BJ (cell line): Measurements from ENCODE around the gene SH3YL1. TPM values are rescaled to one million over a fixed set of nuclear protein-coding genes. Genes with fewer than 3 reads are reported as not detected.

Experiments used
- CTCF ChIA-PET: fragments of 350-600 bp; formaldehyde crosslinking; extraction: SDS; loops from one replicate; lab custom pipeline; 2021; ENCODE audit warnings: antibody characterized with exemption, inconsistent platforms; lab: Yijun Ruan, JAX
- POLR2A ChIA-PET: fragments of 300-600 bp; sonication (Branson Sonifier 250); formaldehyde crosslinking; extraction: SDS; loops from one replicate; lab custom pipeline; 2021; ENCODE audit warnings: antibody characterized with exemption; lab: Charles Lee
- DNase-seq: peaks from one replicate; pipeline ENCODE4 v3.0.0-alpha.2; 2011; ENCODE audit warnings: low read depth
- H3K27me3 ChIP-seq: 2 replicates; pipeline ENCODE4 v1.6.0; 2011; ENCODE audit warnings: low read length; ENCODE audit not compliant: control insufficient read depth, insufficient read depth
- H3K36me3 ChIP-seq: 2 replicates; pipeline ENCODE4 v1.5.1; 2011; ENCODE audit warnings: low read length; ENCODE audit not compliant: control insufficient read depth, insufficient read depth
- H3K4me3 ChIP-seq: 2 replicates; pipeline ENCODE4 v1.5.1; 2011; ENCODE audit warnings: low read depth, mild to moderate bottlenecking, control low read depth, low read length
- polyA plus RNA-seq: library from polyadenylated mRNA; depleted of rRNA; stranded (reverse); fragments of >200 nt; gene quantifications from 2 replicates; pipeline ENCODE4 v1.2.3, GENCODE V29; 2011
- TF ChIP-seq, protein P1 (sequence below): IDR thresholded peaks from 2 replicates; pipeline ENCODE4 v1.5.1; 2011; ENCODE audit warnings: low read depth, mild to moderate bottlenecking, control low read depth, inconsistent platforms, low read length, moderate library complexity; ENCODE audit not compliant: insufficient read depth

The SH3YL1 gene
- polyA plus RNA-seq, 1 experiment: 19.0 TPM

DNA sequence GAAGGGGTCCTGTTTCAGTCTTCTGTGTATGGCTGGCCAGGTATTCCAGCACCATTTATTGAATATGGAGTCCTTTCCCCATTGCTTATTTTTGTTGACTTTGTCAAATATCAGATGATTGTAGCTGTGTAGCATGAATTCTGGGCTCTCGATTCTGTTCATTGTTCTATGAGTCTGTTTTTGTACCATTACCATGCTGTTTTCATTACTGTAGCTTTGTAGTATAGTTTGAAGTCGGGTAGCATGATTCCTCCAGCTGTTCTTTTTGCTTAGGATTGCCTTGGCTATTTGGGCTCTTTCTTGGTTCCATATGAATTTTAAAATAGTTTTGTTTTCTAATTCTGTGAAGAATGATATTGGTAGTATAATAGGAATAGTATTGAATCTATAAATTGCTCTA, 6.0 kb downstream of the SH3YL1 start:
- H3K27me3 ChIP-seq: no peaks in the 10 kb centered on the region
- CTCF ChIA-PET: interaction anchor here (1.5 to 5.5 kb wide), 2 partner anchors 11 to 32 kb away, joined by 3 to 21 read pairs; no protein-coding TSS in a partner anchor
- no peaks in the 10 kb centered on the region for H3K36me3 ChIP-seq
- H3K4me3 ChIP-seq: no peak overlapping the region
- TF ChIP-seq, protein P1, sequence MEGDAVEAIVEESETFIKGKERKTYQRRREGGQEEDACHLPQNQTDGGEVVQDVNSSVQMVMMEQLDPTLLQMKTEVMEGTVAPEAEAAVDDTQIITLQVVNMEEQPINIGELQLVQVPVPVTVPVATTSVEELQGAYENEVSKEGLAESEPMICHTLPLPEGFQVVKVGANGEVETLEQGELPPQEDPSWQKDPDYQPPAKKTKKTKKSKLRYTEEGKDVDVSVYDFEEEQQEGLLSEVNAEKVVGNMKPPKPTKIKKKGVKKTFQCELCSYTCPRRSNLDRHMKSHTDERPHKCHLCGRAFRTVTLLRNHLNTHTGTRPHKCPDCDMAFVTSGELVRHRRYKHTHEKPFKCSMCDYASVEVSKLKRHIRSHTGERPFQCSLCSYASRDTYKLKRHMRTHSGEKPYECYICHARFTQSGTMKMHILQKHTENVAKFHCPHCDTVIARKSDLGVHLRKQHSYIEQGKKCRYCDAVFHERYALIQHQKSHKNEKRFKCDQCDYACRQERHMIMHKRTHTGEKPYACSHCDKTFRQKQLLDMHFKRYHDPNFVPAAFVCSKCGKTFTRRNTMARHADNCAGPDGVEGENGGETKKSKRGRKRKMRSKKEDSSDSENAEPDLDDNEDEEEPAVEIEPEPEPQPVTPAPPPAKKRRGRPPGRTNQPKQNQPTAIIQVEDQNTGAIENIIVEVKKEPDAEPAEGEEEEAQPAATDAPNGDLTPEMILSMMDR: no peak
- DNase-seq: no peak
- POLR2A ChIA-PET: no interaction called here

DNA sequence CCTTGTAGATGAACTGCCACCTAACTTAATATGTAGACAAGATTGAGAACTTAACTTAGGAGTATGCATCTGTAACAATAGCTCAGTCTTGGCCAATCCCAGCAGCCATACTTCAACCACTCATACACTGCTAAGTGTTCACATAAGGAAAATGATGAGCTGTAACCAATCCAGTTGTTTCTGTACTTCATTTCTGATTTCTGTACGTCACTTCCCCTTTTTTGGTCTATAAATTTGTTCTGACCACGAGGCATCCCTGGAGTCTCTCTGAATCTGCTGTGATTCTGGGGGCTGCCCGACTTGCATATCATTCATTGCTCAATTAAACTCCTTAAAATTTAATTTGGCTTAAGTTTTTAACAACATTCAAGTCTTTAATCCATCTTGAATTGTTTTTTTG, 6.4 kb downstream of the SH3YL1 start:
- no peak for DNase-seq
- Histone ChIP-seq H3K27me3 (no peaks in the 10 kb centered on the region), H3K36me3 (no peaks in the 10 kb centered on the region), H3K4me3 (no peak overlapping the region)
- TF ChIP-seq, protein P1: no peak
- ChIA-PET CTCF (interaction anchor here (5.5 kb wide), 1 partner anchor 32 kb away, joined by 21 read pairs; no protein-coding TSS in a partner anchor), POLR2A (no interaction called here)

DNA sequence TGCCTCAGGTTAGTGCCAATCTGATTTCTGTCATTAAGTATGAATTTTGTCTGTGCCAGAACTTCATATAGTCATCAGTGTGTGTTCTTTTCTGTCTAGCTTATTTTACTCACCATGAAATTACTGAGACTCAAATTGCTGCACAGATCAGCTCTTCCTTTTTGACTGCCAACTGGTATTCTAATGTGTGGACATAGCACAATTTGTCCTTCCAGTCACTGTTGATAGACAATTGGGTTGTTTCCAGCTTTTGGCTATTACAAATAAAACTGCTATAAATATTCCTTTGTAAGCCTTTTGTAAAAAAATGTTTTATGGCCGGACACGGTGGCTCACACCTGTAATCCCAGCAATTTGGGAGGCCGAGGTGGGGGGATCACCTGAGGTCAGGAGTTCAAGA, 7.7 kb downstream of the SH3YL1 start:
- H3K4me3 ChIP-seq: no peak overlapping the region
- CTCF ChIA-PET: interaction anchor here (1.5 to 5.5 kb wide), 2 partner anchors 9 to 34 kb away, joined by 6 to 21 read pairs; no protein-coding TSS in a partner anchor
- H3K36me3 ChIP-seq: no peaks in the 10 kb centered on the region
- no peaks in the 10 kb centered on the region for H3K27me3 ChIP-seq
- TF ChIP-seq, protein P1: no peak
- POLR2A ChIA-PET: no interaction called here
- DNase-seq: no peak

DNA sequence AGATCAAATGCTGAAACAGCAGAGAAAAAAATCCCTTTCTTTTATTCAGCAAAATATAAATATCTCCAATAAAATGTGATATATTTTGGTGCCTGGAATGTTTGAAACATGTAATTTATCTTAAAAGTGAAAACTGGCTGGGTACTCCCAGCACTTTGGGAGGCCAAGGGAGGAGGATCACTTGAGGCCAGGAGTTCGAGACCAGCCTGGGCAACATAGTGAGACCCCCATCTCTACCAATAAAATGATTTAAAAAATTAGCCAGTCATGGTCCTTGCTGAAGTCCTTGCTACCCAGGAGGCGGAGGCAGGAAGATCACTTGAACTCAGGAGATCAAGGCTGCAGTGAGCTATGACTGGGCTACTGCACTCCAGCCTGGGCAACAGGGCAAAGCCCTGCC, 8.6 kb downstream of the SH3YL1 start:
- Histone ChIP-seq H3K36me3 (no peaks in the 10 kb centered on the region), H3K4me3 (no peak overlapping the region), H3K27me3 (no peaks in the 10 kb centered on the region)
- TF ChIP-seq, protein P1: no peak
- no peak for DNase-seq
- CTCF ChIA-PET: interaction anchor here (5.5 kb wide), 1 partner anchor 34 kb away, joined by 21 read pairs; no protein-coding TSS in a partner anchor
- POLR2A ChIA-PET: no interaction called here

DNA sequence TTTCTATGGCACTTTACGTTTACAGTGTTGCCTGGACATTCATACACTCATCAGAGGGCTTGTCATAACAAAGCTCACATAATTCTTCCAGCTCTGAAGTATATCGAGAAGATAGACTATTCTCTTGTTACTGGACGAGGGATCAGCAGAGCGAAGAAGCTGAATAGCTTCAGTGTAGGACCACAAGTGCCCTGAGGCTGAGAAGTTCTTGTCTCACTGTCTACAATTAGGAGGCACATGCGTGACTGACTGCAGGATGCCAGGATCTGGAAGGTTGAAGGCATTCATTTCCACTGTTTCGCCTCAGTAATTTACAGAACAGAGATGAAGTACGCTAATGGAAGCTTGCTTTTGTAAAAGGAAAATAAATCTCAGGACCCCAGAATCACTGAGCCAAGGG, 9.6 kb downstream of the SH3YL1 start:
- ChIA-PET POLR2A (no interaction called here), CTCF (interaction anchor here (5.5 kb wide), 1 partner anchor 35 kb away, joined by 21 read pairs; no protein-coding TSS in a partner anchor)
- Histone ChIP-seq H3K36me3 (no peaks in the 10 kb centered on the region), H3K27me3 (no peaks in the 10 kb centered on the region), H3K4me3 (no peak overlapping the region)
- TF ChIP-seq, protein P1: no peak
- DNase-seq: no peak
